SK-N-SH treated with all-trans-retinoic acid at 6 μM for 48 hours (cell line): ENCODE measurements around the gene CKMT2.

Source experiments
- ATAC-seq: fragments of 200-7000 bp; cut with Tn5 transposase; 3 replicates; pipeline ENCODE4 v1.9.1; 2020; ENCODE audit warnings: mild to moderate bottlenecking, moderate library complexity
- ARNTL ChIP-seq: fragments of 450-650 bp; formaldehyde crosslinking; IDR thresholded peaks from 2 replicates; pipeline ENCODE4 v1.5.0; 2020; ENCODE audit warnings: low read depth, mild to moderate bottlenecking, moderate library complexity, borderline replicate concordance
- BACH2 ChIP-seq: fragments of 250-450 bp; sonication (Bioruptor Pico); IDR thresholded peaks from 2 replicates; pipeline ENCODE4 v1.9.0; 2021; ENCODE audit warnings: mild to moderate bottlenecking, borderline replicate concordance
- CSDC2 ChIP-seq: fragments of 250-450 bp; sonication (Bioruptor Pico); IDR thresholded peaks from 2 replicates; pipeline ENCODE4 v1.5.0; 2020; ENCODE audit warnings: mild to moderate bottlenecking, moderate library complexity
- ESRRG ChIP-seq: fragments of 250-450 bp; sonication (Bioruptor Pico); IDR thresholded peaks from 2 replicates; pipeline ENCODE4 v1.6.1; 2021; ENCODE audit warnings: mild to moderate bottlenecking
- GLIS3 ChIP-seq: fragments of 250-450 bp; sonication (Bioruptor Pico); IDR thresholded peaks from 2 replicates; pipeline ENCODE4 v1.5.0; 2020; ENCODE audit warnings: mild to moderate bottlenecking, moderate library complexity
- ISL1 ChIP-seq: fragments of 250-450 bp; sonication (Bioruptor Pico); IDR thresholded peaks from 2 replicates; pipeline ENCODE4 v2.1.2; 2022; ENCODE audit warnings: mild to moderate bottlenecking, moderate library complexity
- OSR1 ChIP-seq: fragments of 250-450 bp; sonication (Bioruptor Pico); IDR thresholded peaks from 2 replicates; pipeline ENCODE4 v1.8.0; 2022; ENCODE audit warnings: moderate library complexity, mild to moderate bottlenecking, inconsistent platforms
- PATZ1 ChIP-seq: fragments of 250-450 bp; sonication (Bioruptor Pico); IDR thresholded peaks from 2 replicates; pipeline ENCODE4 v1.8.0; 2020; ENCODE audit warnings: mild to moderate bottlenecking, moderate library complexity, borderline replicate concordance
- PPARA ChIP-seq: fragments of 250-450 bp; sonication (Bioruptor Pico); IDR thresholded peaks from 2 replicates; pipeline ENCODE4 v1.5.0; 2020; ENCODE audit warnings: mild to moderate bottlenecking, borderline replicate concordance
- RARB ChIP-seq: fragments of 250-450 bp; sonication (Bioruptor Pico); IDR thresholded peaks from 2 replicates; pipeline ENCODE4 v1.8.0; 2021; ENCODE audit warnings: mild to moderate bottlenecking, moderate library complexity
- SNAI2 ChIP-seq: fragments of 250-450 bp; sonication (Bioruptor Pico); IDR thresholded peaks from 2 replicates; pipeline ENCODE4 v1.5.0; 2020; ENCODE audit warnings: mild to moderate bottlenecking, moderate library complexity
- TCF4 ChIP-seq: fragments of 250-450 bp; sonication (Bioruptor Pico); IDR thresholded peaks from 2 replicates; pipeline ENCODE4 v1.8.0; 2021; ENCODE audit warnings: mild to moderate bottlenecking, moderate library complexity, borderline replicate concordance
- TOX ChIP-seq: fragments of 250-450 bp; sonication (Bioruptor Pico); IDR thresholded peaks from 2 replicates; pipeline ENCODE4 v1.8.0; 2021; ENCODE audit warnings: mild to moderate bottlenecking, moderate library complexity, borderline replicate concordance
- ZC3H10 ChIP-seq: fragments of 250-450 bp; sonication (Bioruptor Pico); IDR thresholded peaks from 2 replicates; pipeline ENCODE4 v1.5.1; 2021; ENCODE audit warnings: mild to moderate bottlenecking, moderate library complexity
- ZFP3 ChIP-seq: fragments of 250-450 bp; sonication (Bioruptor Pico); IDR thresholded peaks from 2 replicates; pipeline ENCODE4 v1.5.0; 2020; ENCODE audit warnings: mild to moderate bottlenecking, moderate library complexity
- ZFP30 ChIP-seq: fragments of 450-650 bp; formaldehyde crosslinking; IDR thresholded peaks from 2 replicates; pipeline ENCODE4 v1.5.0; 2022; ENCODE audit warnings: mild to moderate bottlenecking, moderate library complexity
- ZNF565 ChIP-seq: fragments of 450-650 bp; formaldehyde crosslinking; conservative IDR thresholded peaks from 2 replicates; pipeline ENCODE4 v1.5.0; 2020; ENCODE audit warnings: low read depth, mild to moderate bottlenecking, moderate library complexity
- ZNF70 ChIP-seq: fragments of 450-650 bp; formaldehyde crosslinking; IDR thresholded peaks from 2 replicates; pipeline ENCODE4 v1.5.0; 2020; ENCODE audit warnings: mild to moderate bottlenecking, moderate library complexity
- ZNF8 ChIP-seq: fragments of 450-650 bp; formaldehyde crosslinking; IDR thresholded peaks from 2 replicates; pipeline ENCODE4 v1.5.0; 2020; ENCODE audit warnings: mild to moderate bottlenecking, moderate library complexity
- TF ChIP-seq, protein P1 (sequence below): fragments of 250-450 bp; sonication (Bioruptor Pico); IDR thresholded peaks from 2 replicates; pipeline ENCODE4 v1.8.0; 2021; ENCODE audit warnings: low read depth, mild to moderate bottlenecking, moderate library complexity, borderline replicate concordance
- TF ChIP-seq, protein P2 (sequence below): fragments of 250-450 bp; sonication (Bioruptor Pico); IDR thresholded peaks from 2 replicates; pipeline ENCODE4 v1.5.1; 2020; ENCODE audit warnings: low read depth, mild to moderate bottlenecking, moderate library complexity

The CKMT2 gene

GRCh38 chr5:81191726-81192372 is 41.3 kb upstream of the CKMT2 start:
- ATAC-seq: no peak
- TF ChIP-seq ESRRG: no peak
- TF ChIP-seq ZFP3 (CRISPR knock-in tag): no peak
- no peak for TF ChIP-seq BACH2
- no peak for TF ChIP-seq ZNF70 (CRISPR knock-in tag)
- no peak for TF ChIP-seq ZFP30 (CRISPR knock-in tag)
- TF ChIP-seq, all 23 proteins: peak for 0

DNA sequence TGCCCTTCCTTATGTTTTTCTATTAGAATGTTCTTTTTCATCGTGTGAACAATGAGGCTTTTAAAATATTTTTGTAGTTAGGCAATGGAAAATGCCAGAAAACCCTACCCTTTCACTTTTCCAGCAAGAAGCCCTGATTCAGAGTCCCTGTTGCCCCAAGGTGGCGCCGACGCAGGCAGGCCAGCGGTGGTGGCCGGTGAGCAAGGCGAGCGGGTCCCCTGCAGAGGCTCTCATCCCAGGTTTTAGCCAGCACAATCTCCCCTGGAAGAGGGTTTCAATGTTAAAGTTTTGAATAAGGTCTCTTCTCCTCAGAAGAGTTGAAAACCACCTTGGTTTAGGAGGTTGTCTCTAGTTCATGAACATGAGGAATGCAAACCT is 40.8 kb upstream of the CKMT2 start:
- TF ChIP-seq ZNF70 (CRISPR knock-in tag) (no peak), OSR1 (no peak), ZNF565 (CRISPR knock-in tag) (no peak), ARNTL (CRISPR knock-in tag) (no peak), CSDC2 (CRISPR knock-in tag) (no peak), ISL1 (CRISPR knock-in tag) (no peak), GLIS3 (CRISPR knock-in tag) (no peak), ZC3H10 (CRISPR knock-in tag) (no peak), TCF4 (CRISPR knock-in tag) (no peak), TOX (CRISPR knock-in tag) (no peak)
- TF ChIP-seq, protein P1, sequence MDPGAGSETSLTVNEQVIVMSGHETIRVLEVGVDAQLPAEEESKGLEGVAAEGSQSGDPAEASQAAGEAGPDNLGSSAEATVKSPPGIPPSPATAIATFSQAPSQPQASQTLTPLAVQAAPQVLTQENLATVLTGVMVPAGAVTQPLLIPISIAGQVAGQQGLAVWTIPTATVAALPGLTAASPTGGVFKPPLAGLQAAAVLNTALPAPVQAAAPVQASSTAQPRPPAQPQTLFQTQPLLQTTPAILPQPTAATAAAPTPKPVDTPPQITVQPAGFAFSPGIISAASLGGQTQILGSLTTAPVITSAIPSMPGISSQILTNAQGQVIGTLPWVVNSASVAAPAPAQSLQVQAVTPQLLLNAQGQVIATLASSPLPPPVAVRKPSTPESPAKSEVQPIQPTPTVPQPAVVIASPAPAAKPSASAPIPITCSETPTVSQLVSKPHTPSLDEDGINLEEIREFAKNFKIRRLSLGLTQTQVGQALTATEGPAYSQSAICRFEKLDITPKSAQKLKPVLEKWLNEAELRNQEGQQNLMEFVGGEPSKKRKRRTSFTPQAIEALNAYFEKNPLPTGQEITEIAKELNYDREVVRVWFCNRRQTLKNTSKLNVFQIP (CRISPR knock-in tag): no peak

GRCh38 chr5:81194633-81195334 is 38.3 kb upstream of the CKMT2 start:
- ATAC-seq: peak; percentile 100
- TF ChIP-seq, protein P2, sequence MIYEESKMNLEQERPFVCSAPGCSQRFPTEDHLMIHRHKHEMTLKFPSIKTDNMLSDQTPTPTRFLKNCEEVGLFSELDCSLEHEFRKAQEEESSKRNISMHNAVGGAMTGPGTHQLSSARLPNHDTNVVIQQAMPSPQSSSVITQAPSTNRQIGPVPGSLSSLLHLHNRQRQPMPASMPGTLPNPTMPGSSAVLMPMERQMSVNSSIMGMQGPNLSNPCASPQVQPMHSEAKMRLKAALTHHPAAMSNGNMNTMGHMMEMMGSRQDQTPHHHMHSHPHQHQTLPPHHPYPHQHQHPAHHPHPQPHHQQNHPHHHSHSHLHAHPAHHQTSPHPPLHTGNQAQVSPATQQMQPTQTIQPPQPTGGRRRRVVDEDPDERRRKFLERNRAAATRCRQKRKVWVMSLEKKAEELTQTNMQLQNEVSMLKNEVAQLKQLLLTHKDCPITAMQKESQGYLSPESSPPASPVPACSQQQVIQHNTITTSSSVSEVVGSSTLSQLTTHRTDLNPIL (CRISPR knock-in tag): no peak
- TF ChIP-seq BACH2: no peak
- no peak for TF ChIP-seq OSR1

More for the DNA sequence above, 40.8 kb upstream of the CKMT2 start:
- no peak for ATAC-seq

DNA sequence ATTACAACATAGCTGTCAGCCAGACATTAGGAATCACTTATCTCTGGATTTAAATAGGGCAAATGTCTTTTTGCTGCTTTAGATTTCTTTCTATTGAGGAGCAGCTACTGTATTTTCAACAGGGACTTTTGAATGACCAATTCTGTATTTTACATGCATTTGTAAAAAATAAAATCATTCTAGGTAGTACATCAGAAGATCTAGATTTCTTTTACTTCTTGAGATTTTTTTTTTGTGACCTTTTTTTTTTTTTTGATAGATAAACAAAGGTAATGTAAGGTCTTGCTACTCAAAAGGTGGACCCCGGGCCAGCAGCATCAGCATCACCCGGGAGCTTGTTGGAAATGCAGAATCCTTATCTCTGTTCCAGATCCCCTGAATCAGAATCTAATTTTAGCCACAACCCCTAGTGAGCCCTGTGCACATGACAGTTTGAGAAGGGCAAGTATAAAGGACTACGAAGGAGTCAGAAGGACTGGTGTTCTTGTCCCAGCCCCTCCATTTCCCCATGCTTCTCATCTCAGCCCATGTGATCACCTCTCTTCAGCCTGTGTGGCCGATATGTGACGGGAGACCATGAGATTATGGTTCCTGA is 37.7 kb upstream of the CKMT2 start:
- ATAC-seq: peak; percentile 46
- no peak for TF ChIP-seq ARNTL (CRISPR knock-in tag)

DNA sequence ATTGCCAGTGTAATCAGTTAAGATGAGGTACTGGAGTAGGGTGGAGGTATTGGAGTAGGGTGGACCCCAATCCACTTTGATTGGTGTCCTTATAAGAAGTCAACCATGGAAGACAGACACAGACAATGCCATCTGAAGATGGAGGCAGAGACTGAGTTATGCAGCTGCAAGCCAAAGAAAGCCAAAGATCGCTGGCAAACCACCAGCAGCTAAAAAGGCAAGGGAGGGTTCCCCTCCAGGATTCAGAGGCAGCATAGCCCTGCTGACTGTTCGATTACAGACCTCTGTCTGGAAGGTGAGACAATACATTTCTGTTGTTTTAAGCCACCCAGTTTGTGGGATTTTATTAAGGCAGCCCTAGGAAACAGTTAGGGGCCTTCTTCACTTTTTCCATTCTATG is 30.5 kb upstream of the CKMT2 start:
- no peak for TF ChIP-seq TCF4 (CRISPR knock-in tag)
- TF ChIP-seq PPARA (CRISPR knock-in tag): no peak
- no peak for TF ChIP-seq PATZ1
- TF ChIP-seq SNAI2 (CRISPR knock-in tag): no peak
- TF ChIP-seq, protein P1 (CRISPR knock-in tag): no peak
- TF ChIP-seq, protein P2 (CRISPR knock-in tag): no peak
- no peak for TF ChIP-seq ISL1 (CRISPR knock-in tag)
- no peak for TF ChIP-seq ZNF8 (CRISPR knock-in tag)
- TF ChIP-seq OSR1: no peak
- no peak for TF ChIP-seq RARB
- TF ChIP-seq ZNF70 (CRISPR knock-in tag): no peak
- TF ChIP-seq CSDC2 (CRISPR knock-in tag): no peak
- TF ChIP-seq ZNF565 (CRISPR knock-in tag): no peak
- no peak for ATAC-seq
